ENCODE measurements around the gene AGO4. TPM values are rescaled to one million over a fixed set of nuclear protein-coding genes. Genes with fewer than 3 reads are reported as not detected.

The AGO4 gene
- total and polyA plus RNA-seq, 2 of the 4 experiments (the other 2 are of a cell fraction), result 8.2 to 9.2 TPM

GRCh38 chr1:35850051-35850450 lies 42.2 kb downstream of the AGO4 start:
- no peaks in the 10 kb centered on the region for H4K20me1 ChIP-seq (ENCODE audit: insufficient read depth, low read length)
- no peak overlapping the region for H3K23ac ChIP-seq (ENCODE audit: low read depth, low read length)
- H2AK5ac ChIP-seq (ENCODE audit: low read depth, low read length), result no peak overlapping the region
- H3K27ac ChIP-seq (ENCODE audit: insufficient read depth, low read length), result no peak overlapping the region
- H2BK5ac ChIP-seq (ENCODE audit: low read depth, low read length, poor library complexity, severe bottlenecking), result no peak overlapping the region
- H3K4ac ChIP-seq (ENCODE audit: low read depth, low read length), result no peak overlapping the region
- peaks cover 5% of the 10 kb centered on the region for H3K4me1 ChIP-seq (ENCODE audit: control insufficient read depth, insufficient read depth, low read length)
- no peak overlapping the region for H3K56ac ChIP-seq (ENCODE audit: extremely low read depth, insufficient read depth, low read length)
- ChIA-PET POLR2A (ENCODE audit: unreplicated experiment) (no interaction called here), CTCF (no interaction called here)
- no peak overlapping the region for H3K9ac ChIP-seq (ENCODE audit: low read depth, low read length)
- in situ Hi-C loops (cut with MboI; ENCODE audit: low sequenced_read_pairs), result no loop called here
- DNase-seq (no peak), ATAC-seq (ENCODE audit: low read depth) (no peak)
- no peaks in the 10 kb centered on the region for H3K9me1 ChIP-seq (ENCODE audit: insufficient read depth, low read length)
- H4K91ac ChIP-seq (ENCODE audit: insufficient read depth, low read depth, low read length), result no peak overlapping the region
- H3K4me3 ChIP-seq (ENCODE audit: insufficient read depth, low read depth, low read length), result no peak overlapping the region
- BruUV-seq (replicated peaks), result no TSS peak
- no peak overlapping the region for H3K18ac ChIP-seq (ENCODE audit: low read depth, low read length)
- intact Hi-C loops (cut with micrococcal nuclease), result no loop called here
- no peak overlapping the region for H2AFZ ChIP-seq (replicated peaks; ENCODE audit: low read length, poor library complexity)
- H3K36me3 ChIP-seq (ENCODE audit: control insufficient read depth, insufficient read depth, low read length), result peaks cover 8% of the 10 kb centered on the region
- no peak overlapping the region for H3K4me2 ChIP-seq (ENCODE audit: low read depth, low read length)
- dilution Hi-C loops (cut with HindIII; ENCODE audit: low sequenced_read_pairs, unreplicated experiment), result no loop called here
- H3K27me3 ChIP-seq (ENCODE audit: control insufficient read depth, insufficient read depth, low read length), result no peaks in the 10 kb centered on the region
- no peak overlapping the region for H4K5ac ChIP-seq (ENCODE audit: low read depth, low read length)
- H2BK120ac ChIP-seq (ENCODE audit: low read depth, low read length), result no peak overlapping the region
- no peak overlapping the region for H2BK15ac ChIP-seq (ENCODE audit: low read depth, low read length)
- no peak overlapping the region for H3K14ac ChIP-seq (replicated peaks; ENCODE audit: low read depth, low read length)
- no peak for TF ChIP-seq RAD21 (IDR thresholded peaks at IDR 0.05; ENCODE audit: low read length)
- no peak for TF ChIP-seq MXI1 (IDR thresholded peaks at IDR 0.05; ENCODE audit: borderline replicate concordance, low read depth, low read length)
- no peak for TF ChIP-seq BHLHE40 (IDR thresholded peaks at IDR 0.05; ENCODE audit: low read depth, low read length)
- no peak for TF ChIP-seq RCOR1 (IDR thresholded peaks at IDR 0.05; ENCODE audit: insufficient replicate concordance, low read length)
- TF ChIP-seq MAZ (IDR thresholded peaks at IDR 0.05; ENCODE audit: borderline replicate concordance, low read depth, low read length), result no peak
- TF ChIP-seq SMC3 (IDR thresholded peaks at IDR 0.05; ENCODE audit: low read depth, low read length), result no peak
- no peak for TF ChIP-seq CTCF (conservative IDR thresholded peaks at IDR 0.05; ENCODE audit: low read depth, low read length)
- TF ChIP-seq CHD1 (IDR thresholded peaks at IDR 0.05; ENCODE audit: low read depth, low read length), result no peak
- TF ChIP-seq CEBPB (IDR thresholded peaks at IDR 0.05; ENCODE audit: low read depth, low read length), result no peak
- no peak for TF ChIP-seq RFX5 (IDR thresholded peaks at IDR 0.05; ENCODE audit: low read depth, low read length)
- TF ChIP-seq POLR2A (IDR thresholded peaks at IDR 0.05; ENCODE audit: low read depth, low read length), result no peak
- TF ChIP-seq USF2 (IDR thresholded peaks at IDR 0.05; ENCODE audit: low read depth, low read length), result no peak
- no peak for TF ChIP-seq NFE2L2 (IDR thresholded peaks at IDR 0.05; ENCODE audit: low read depth, low read length)
- no peak for TF ChIP-seq MAFK (IDR thresholded peaks at IDR 0.05; ENCODE audit: low read depth, low read length)
- no peak for TF ChIP-seq FOS (IDR thresholded peaks at IDR 0.05; ENCODE audit: low read depth, low read length)
- WGBS, 2 experiments (ENCODE audit: extremely low coverage in 2 of 2, insufficient read length in 1 of 2), result no CpG with 5 or more reads among the region's 2 CpGs
- H2AK9ac ChIP-seq (replicated peaks; ENCODE audit: low read depth, low read length, poor library complexity), result no peak overlapping the region
- H3K79me1 ChIP-seq (ENCODE audit: low read depth in 1 of 2, low read length in 2 of 2), result no peaks in the 10 kb centered on the region
- H3K9me3 ChIP-seq (ENCODE audit: control insufficient read depth, insufficient read depth, low read length), result no peaks in the 10 kb centered on the region
- H2BK20ac ChIP-seq (ENCODE audit: low read depth, low read length), result no peak overlapping the region
- no peak overlapping the region for H4K8ac ChIP-seq (ENCODE audit: low read depth in 2 of 2, low read length in 2 of 2)

All from IMR-90 (cell line).